Frontal cortex (tissue), 4 donors: Measurements from ENCODE around the gene FAR2. TPM values are rescaled to one million over a fixed set of nuclear protein-coding genes. Genes with fewer than 3 reads are reported as not detected.
"Not testable (repeated sequence)": the region's sequence is repeated elsewhere in the genome, so short reads cannot be mapped to it uniquely, and the experiment has no call there.

Experiments
- DNase-seq, 2 donors: peaks; one replicate each; pipeline ENCODE4 v3.0.0; 2012; ENCODE audit warnings: low spot score in 2 of 2
- FAIRE-seq: peaks from 2 replicates; lab custom pipeline; 2012; peaks lifted over from hg19 to GRCh38; lab: Jason Lieb, UNC
- total RNA-seq: library from RNA; depleted of rRNA; stranded (reverse); fragments of >200 nt; gene quantifications from one replicate; pipeline ENCODE4 v1.2.3, GENCODE V29; 2014
- donor health status: control.
- donor health status: control.
- donor health status: control.

Gene FAR2
- total RNA-seq, 1 donor from 2014 or later: 49.3 TPM

- no peak for DNase-seq
- no peak for FAIRE-seq
Measured at GRCh38 chr12:29264424-29264823, 115.3 kb downstream of the FAR2 start.

GRCh38 chr12:29269706-29270408, 120.8 kb downstream of the FAR2 start:
- DNase-seq (no peak), FAIRE-seq (no peak)

- FAIRE-seq: no peak
- no peak for DNase-seq
Measured at GRCh38 chr12:29270446-29270845, 121.4 kb downstream of the FAR2 start.

DNA sequence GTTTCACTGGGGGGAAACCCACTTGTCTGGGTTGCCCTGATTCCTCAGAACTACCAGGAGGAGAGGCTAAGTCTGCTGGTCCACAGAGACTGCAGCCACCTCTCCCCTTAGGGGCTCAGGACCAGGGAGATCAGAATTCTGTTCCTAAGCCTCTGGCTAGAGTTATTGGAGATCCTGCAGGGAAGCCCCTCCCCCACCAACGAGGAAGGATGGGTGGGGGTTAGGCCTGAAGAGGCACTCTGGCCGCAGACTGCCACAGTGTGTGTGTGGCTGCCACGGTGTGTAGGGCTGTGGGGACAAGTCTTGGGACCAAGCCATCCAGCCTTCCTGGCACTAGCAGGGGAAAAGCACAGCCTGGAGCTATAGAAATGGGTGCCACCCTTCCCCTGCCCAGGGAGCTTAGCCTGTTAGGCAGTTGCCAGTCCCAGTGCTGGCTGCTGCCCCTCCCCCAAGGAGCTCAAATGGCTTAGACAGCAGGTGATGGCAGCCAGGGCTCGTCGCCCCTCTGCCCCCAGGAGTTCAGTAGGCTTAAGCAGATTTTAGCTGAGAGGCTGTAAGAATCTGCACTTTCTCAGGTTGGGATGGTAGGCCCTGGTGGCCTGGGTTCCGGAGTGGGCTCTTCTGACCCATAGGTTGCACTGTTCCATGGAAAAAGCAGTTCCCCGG, 124.2 kb downstream of the FAR2 start:
- FAIRE-seq (no peak), DNase-seq (no peak)

DNA sequence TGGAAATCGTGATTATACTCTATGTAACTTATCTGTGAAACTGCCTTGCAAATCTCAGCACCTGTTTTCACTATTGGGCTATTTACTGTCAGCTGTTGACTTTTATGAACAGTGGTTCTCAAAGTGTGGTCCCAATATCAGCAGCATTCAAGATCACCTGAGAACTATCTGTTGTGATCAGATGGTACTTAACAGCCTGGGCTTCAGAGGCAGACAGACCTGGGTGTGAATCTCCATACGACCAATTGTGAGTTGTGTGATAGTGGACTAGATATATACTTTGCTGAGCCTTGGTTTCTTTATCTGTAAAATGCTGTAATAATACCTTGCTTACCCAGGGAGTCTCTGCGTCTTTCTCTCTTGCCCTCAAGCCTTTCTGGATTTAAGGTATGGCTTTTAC, 126.8 kb downstream of the FAR2 start:
- no peak for FAIRE-seq
- DNase-seq: no peak

DNA sequence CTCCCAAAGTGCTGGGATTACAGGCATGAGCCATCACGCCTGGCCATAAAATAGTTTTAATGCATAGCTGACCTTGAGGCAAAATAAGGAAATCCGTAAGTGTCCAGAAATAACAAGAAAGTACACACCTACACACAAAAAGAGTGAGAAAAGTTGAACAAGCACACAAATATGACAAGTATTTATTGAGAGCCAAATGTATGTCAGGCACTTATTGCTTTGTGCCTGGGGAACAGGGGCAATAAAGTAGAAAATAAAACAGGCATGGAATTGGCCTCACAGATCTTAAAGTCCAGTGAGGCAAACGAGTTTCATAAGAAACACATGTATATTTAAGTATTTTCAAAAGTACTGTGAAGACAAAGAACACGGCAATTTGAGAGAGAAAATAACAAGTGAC, 128.2 kb downstream of the FAR2 start:
- no peak for FAIRE-seq
- DNase-seq: no peak

DNA sequence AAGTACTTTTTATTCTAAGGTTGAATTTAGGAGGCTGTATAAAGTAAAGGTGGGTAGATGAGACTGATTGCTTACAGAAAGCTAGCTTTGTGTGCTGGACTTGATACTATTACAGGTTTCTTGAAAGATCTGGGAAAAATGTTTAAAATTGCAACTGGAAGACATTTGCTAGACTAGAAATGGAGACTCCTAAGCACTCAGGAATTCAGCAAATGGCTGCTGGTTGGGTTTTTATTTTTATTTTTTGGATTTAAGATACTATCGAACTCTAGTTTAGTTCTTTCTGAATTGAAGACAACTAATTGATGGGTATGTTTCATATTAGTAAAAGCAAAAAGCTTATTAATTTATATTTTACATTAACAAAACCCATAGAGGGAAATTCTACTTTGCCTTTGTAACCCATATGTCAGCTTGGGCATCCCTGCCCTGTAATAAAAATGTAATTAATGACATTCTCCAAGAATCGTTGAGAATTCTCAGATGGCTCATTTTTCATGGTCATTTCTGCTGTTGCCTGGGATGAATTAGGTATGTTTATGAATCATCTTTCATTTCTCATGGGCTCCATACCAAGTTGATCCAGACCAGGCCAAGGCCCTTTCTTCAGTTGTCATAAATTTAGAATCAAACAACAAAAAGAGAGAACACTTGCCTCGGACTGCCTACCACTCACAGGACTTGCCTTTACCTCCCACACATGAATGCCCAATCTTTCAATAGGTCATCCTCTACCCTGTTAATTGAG, 129.8 kb downstream of the FAR2 start:
- DNase-seq: no peak
- no peak for FAIRE-seq

GRCh38 chr12:29281371-29282005, 132.4 kb downstream of the FAR2 start:
- FAIRE-seq: no peak

GRCh38 chr12:29282031-29282816, 133.1 kb downstream of the FAR2 start:
- FAIRE-seq: no peak
- no peak for DNase-seq

More at GRCh38 chr12:29281371-29282005, 132.4 kb downstream of the FAR2 start:
- DNase-seq: no peak

- DNase-seq (no peak), FAIRE-seq (no peak)
Measured at GRCh38 chr12:29283969-29284700, 135.1 kb downstream of the FAR2 start.

DNA sequence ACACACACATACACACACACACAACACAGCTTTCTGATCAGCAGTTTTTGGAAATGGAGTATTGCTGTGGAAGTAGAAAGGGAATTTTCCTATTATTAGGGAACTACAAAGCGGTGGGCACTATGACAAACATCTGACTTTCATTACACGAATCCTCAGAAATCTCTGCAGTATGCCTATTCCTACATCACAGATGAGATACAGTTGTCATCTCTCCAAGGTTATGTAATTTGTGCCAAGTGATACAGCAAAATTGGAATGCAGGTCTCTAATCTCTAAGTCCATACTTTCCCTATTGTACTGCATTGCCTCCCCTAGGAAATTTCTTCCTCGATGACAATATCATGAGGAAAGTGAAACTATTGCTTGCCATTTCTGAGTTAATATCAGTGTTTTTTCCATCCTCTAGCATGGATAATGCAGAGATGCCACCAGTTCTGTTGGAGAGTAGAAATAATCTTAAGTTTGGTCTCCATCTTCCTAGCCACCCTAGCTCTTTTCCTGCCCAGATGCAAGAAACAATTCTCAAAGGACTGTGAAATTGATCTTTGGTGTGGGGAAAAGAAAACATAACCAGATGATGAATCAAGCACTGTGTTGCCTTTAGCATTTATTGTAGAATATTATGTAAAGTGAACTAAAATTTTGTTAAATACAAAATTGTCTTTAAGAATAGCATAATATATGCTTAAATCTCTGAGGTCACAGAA, 137.2 kb downstream of the FAR2 start:
- no peak for FAIRE-seq
- no peak for DNase-seq

DNA sequence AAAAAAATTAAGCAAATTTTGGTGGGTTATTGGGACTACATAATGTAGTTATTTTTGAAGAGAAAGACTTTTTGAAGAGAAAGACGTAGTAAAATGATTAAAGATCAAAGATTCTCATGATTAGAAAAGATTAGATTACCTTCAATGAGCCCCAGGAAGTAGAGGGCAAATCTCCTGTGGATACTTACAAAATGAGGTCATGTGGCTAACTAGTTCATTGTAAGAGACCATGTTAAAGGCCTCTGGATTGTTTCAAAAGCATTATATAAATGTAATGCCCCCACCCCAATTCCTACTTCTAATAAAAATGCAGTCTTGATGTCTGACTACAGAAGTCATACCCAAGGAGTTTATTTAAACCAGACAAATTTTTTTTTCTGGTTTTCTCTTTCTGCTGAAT, 138.5 kb downstream of the FAR2 start:
- DNase-seq (no peak), FAIRE-seq (no peak)

DNA sequence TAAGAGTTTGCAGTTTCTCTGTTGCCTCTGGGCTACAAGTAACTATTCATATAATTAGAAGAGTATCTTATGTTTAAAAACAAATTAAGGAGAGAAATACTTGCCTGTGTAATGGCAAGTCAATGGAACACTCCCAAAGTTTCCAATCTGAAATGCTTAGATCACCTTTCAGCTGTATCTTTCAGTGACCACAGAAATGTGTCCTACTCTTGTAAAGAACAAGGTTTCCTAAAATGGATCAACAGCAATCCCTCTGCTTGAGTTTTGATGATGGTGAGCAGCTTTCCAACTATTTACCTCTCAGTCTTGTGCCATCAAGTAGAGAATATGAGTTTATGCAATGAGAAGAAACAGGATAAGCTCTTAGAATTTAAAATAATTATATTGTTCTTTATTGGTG, 139.0 kb downstream of the FAR2 start:
- DNase-seq (no peak), FAIRE-seq (no peak)

DNA sequence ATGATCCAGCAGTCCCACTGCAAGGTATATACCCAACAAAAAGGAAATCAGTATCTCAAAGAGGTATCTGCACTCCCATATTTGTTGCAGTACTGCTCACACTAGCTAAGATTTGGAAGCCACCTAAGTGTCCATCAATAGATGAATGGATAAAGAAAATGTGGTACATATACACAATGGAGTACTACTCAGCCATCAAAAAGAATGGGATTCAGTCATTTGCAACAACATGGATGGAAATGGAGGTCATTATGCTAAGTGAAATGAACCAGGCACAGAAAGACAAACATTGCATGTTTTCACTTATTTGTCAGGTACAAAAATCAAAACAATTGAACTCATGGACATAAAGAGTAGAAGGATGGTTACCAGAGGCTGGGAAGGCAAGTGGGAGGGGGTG, 141.4 kb downstream of the FAR2 start:
- DNase-seq, FAIRE-seq: not testable (repeated sequence)

DNA sequence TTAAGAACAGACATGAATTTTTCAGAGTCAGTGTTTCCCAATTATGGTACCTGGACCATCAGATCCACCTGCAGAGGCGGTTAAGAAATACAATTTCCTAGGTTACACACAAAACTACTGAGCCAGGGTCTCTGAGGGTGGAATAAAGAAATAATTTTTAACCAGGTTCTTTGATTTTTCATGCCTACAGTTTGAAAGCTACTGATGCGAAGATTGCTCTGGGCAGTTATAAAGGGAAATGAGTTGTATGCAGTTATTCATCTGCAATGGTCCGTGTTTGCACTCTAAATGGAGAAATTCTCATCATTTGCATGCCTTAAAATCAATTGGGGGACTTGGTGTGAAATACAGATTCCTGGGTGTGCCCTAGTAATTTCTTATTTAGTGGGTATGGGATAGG, 142.1 kb downstream of the FAR2 start:
- no peak for FAIRE-seq
- no peak for DNase-seq

DNA sequence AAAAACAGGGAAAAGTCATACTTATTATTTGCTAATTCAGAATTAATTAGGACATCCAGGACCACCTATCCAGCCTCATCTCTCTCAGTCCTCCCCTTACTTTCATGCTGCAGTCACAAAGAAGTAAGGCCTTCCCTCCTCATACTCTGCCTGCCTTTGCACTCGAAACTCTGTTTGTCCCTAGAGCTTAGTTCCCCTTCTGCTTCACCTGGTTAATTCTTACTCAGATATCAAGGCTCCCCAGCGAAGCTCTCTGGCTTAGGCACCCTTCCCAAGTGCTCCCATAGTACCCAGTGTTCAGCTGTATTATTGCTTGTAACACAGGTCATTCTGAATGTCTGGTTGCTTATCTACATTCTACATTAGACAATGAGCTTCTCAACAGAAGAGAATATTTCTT, 150.6 kb downstream of the FAR2 start:
- DNase-seq (no peak), FAIRE-seq (no peak)

- FAIRE-seq: no peak
- no peak for DNase-seq
Measured at GRCh38 chr12:29301114-29301513, 152.0 kb downstream of the FAR2 start.

DNA sequence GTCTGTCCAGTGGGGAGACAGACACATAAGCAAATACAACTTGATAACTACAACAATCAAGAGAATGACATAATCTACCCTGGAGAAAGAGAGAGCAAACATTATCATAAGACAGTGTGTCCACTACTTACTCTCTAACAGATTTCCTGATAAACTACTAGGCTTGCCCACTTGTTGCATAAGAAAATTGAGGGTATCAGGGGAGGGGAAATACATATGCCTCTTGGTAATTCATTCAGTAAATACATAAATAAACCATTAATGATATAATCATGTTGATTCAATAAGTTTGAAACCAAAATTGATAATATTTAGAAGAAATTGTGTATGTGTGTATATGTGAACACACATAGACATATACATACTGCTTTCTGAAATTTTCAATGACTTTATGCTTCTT, 155.3 kb downstream of the FAR2 start:
- FAIRE-seq: no peak

GRCh38 chr12:29306266-29306665, 157.2 kb downstream of the FAR2 start:
- DNase-seq: no peak
- no peak for FAIRE-seq

More for the DNA sequence above, 155.3 kb downstream of the FAR2 start:
- DNase-seq: no peak
